ENCODE measurements around the gene DDR2.

The DDR2 gene

GRCh38 chr1:162697140-162697895 is 65.1 kb downstream of the DDR2 start:
- no peak for DNase-seq (ENCODE audit: low spot score)

- DNase-seq (ENCODE audit: low spot score): no peak
These were observed 67.1 kb downstream of the DDR2 start for GRCh38 chr1:162699366-162699765.

DNA sequence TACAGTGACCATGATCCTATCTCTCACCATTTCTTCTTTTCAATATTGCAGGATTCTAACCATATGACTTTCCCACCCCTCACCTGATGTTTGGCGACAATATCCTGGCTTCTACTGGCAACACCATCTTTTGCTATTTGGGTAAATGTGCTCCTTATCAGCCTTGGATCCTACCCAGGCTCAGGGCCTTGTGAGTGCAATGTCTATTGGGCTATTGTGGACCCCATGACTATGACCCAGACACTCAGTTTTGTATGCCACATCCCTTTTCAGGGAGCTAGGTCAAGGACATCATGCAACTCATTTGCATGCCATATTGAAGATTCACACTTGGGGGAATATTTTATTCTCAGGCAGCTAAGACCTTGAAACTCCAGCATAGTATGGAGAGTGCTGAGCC is 67.9 kb downstream of the DDR2 start:
- DNase-seq (ENCODE audit: low spot score): no peak

- DNase-seq (ENCODE audit: low spot score): no peak
These were observed 69.0 kb downstream of the DDR2 start for GRCh38 chr1:162701286-162701685.

- no peak for DNase-seq (ENCODE audit: low spot score)
These were observed 70.4 kb downstream of the DDR2 start for GRCh38 chr1:162702628-162703027.

- no peak for DNase-seq (ENCODE audit: low spot score)
These were observed 71.4 kb downstream of the DDR2 start for GRCh38 chr1:162703708-162704107.

GRCh38 chr1:162704673-162705424 is 72.6 kb downstream of the DDR2 start:
- DNase-seq (ENCODE audit: low spot score): no peak

- no peak for DNase-seq (ENCODE audit: low spot score)
These were observed 73.7 kb downstream of the DDR2 start for GRCh38 chr1:162706003-162706402.

GRCh38 chr1:162706606-162707005 is 74.3 kb downstream of the DDR2 start:
- DNase-seq (ENCODE audit: low spot score): no peak

- no peak for DNase-seq (ENCODE audit: low spot score)
These were observed 76.0 kb downstream of the DDR2 start for GRCh38 chr1:162708286-162708685.

- DNase-seq (ENCODE audit: low spot score): no peak
These were observed 77.0 kb downstream of the DDR2 start for GRCh38 chr1:162709132-162709860.

DNA sequence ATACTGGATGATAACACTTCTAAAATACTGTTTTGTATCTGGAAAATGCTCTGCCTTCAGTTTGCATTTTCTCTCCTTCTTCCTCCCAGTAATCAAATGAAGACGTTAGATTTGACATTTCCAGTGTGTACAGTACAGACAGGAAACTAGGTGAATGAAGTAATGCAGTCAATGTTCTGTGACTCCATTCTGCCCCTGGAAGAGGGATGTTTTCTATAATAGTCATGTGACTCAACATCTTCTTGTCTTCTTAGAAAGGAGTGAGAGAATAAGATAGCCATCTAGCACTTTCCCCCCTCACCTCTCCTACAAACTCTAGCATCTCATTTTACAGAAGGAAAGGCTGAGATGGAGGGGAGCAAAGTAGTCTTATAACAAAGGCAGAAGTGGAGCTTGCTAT is 77.6 kb downstream of the DDR2 start:
- no peak for DNase-seq (ENCODE audit: low spot score)

GRCh38 chr1:162710345-162710744 is 78.1 kb downstream of the DDR2 start:
- no peak for DNase-seq (ENCODE audit: low spot score)

DNA sequence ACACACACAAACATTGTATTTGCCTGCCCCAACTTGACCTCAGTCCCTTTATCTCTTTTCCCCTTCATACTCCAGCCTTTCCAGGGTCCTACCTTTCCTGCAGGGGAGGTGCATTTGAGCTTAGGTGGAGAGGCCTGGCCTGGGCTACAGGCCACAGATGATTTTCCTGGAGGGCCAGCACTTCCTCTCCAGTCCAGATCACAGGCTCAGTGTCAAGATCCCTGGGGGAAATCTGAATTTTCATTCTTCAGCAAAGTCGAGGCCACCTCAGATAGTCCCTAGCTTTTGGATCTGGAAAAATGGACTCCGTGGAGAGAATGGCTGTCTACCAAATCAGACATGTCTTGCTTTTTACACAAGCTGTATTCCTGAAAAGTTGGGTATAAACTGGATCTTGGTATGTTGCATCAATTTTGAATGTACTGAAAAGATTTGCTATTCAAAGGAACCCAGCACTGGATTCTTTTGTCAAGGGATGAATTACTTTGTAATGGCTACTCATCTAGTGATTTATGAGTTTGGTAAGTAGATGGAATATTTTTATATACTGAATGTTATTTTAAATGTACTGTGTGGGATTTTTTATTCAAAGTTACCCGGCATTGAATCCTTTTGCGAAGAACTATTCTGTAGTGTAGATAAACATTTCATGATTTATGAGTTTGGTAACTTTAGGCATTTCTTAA is 78.7 kb downstream of the DDR2 start:
- no peak for DNase-seq (ENCODE audit: low spot score)

- DNase-seq (ENCODE audit: low spot score): no peak
These were observed 80.2 kb downstream of the DDR2 start for GRCh38 chr1:162712317-162713029.

GRCh38 chr1:162716123-162716522 is 83.9 kb downstream of the DDR2 start:
- no peak for DNase-seq (ENCODE audit: low spot score)

DNA sequence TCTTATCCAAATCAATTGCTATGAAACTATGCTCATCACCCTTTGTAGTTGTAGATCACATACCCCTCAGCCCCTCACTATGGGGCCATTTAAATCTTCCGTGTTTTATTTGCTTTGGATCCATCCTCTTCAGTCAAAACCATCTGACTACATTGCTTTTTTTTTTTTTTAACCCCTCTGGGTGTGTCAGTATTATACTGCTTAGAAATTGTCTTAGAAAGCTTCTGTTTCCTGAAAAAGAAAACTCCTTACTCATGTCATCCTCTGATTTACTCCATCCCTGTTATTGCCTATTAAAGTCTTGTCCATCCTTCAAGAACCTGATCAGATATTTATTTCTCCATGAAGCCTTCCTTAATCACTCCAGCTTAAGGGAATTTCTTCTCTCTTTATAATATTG is 84.3 kb downstream of the DDR2 start:
- no peak for DNase-seq (ENCODE audit: low spot score)

- no peak for DNase-seq (ENCODE audit: low spot score)
These were observed 85.4 kb downstream of the DDR2 start for GRCh38 chr1:162717548-162718184.

DNA sequence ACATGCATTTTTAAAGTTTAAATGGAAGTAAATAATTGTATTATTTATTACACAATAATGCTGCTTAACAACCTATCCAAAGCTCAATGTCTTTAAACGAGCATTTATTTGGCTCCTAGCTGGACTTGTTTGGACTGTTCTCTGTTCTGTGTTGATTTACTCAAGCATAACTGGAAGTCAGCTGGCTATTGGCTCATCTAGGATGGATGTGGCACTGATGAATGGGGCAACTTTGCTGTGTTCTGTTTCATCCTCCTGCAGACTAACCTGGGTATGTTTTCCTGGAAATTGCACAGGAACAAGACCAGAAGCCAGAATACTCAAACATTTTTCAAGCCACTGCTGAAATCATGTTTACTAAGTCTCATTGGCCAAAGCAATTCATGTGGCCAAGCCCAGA is 87.4 kb downstream of the DDR2 start:
- no peak for DNase-seq (ENCODE audit: low spot score)

DNA sequence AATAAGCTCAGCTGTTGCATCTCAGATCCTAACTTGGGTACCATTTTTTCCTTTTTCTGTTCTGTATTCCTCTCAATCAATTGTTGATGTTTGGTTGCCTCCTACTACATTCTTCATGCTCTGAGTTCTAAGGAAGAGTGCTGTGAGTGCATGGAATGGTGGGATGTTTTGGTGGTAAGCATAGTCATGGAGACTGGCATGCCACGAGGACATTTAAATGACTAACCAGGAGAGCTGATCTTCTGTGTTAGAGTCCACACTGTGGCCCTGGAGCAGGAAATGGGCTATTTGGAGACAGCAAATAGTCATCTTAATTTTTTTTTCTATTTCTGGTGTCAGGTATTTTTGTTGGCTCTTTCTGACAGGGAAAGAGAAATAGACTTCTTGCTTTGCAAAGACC is 88.7 kb downstream of the DDR2 start:
- DNase-seq (ENCODE audit: low spot score): no peak

- no peak for DNase-seq (ENCODE audit: low spot score)
These were observed 89.2 kb downstream of the DDR2 start for GRCh38 chr1:162721471-162721870.

Data from kidney capillary endothelial cell (primary cell).